B cell (primary cell): ENCODE results near the gene MTF1. TPM values are rescaled to one million over a fixed set of nuclear protein-coding genes. Genes with fewer than 3 reads are reported as not detected.

Source experiments
- ATAC-seq: fragments of 200-7000 bp; cut with Tn5 transposase; one replicate; pipeline ENCODE4 v1.10.0; 2021; ENCODE audit warnings: low read depth, mild to moderate bottlenecking, moderate number of reproducible peaks, moderate library complexity
- CTCF ChIA-PET: fragments of 350-600 bp; sonication (Branson Sonifier 250); formaldehyde crosslinking; loops from one replicate; lab custom pipeline; 2021; ENCODE audit warnings: antibody characterized with exemption, inconsistent platforms; lab: Charles Lee
- POLR2A ChIA-PET: fragments of 350-600 bp; sonication (Branson Sonifier 250); formaldehyde crosslinking; loops from one replicate; lab custom pipeline; 2021; ENCODE audit warnings: antibody characterized with exemption; lab: Charles Lee
- DNase-seq: peaks from one replicate; pipeline ENCODE4 v3.0.0; 2013
- H2AFZ ChIP-seq: 2 replicates; pipeline ENCODE4 v1.6.1; 2012; ENCODE audit warnings: mild to moderate bottlenecking, low read depth, low read length; ENCODE audit not compliant: insufficient read depth, poor library complexity, severe bottlenecking
- H3K27ac ChIP-seq, 2 donors: 1 replicate in 1 of 2; 2 replicates in 1 of 2; pipeline ENCODE4 v1.5.1; 2012 to 2013; ENCODE audit warnings: low read length in 2 of 2, mild to moderate bottlenecking in 2 of 2, moderate library complexity in 1 of 2
- H3K27me3 ChIP-seq, 4 experiments: fragments of 200-600 bp in 1 of 4; sonication (generic) in 1 of 4; replicated peaks in 1 of 4; 1 replicate in 2 of 4; 2 replicates in 2 of 4; pipeline versions ENCODE4 v1.6.1 to v1.7.0; 2013 to 2016; ENCODE audit warnings: low read length in 3 of 4, mild to moderate bottlenecking in 2 of 4, mixed read lengths in 1 of 4, moderate library complexity in 1 of 4; ENCODE audit not compliant: insufficient read depth in 4 of 4, control insufficient read depth in 3 of 4; ENCODE audit errors: control extremely low read depth in 1 of 4
- H3K36me3 ChIP-seq, 2 experiments: replicated peaks in 1 of 2; 1 replicate in 1 of 2; 2 replicates in 1 of 2; pipeline versions ENCODE4 v1.6.1 to v1.7.1; 2013; ENCODE audit warnings: low read length in 1 of 2; ENCODE audit not compliant: insufficient read depth in 2 of 2, control insufficient read depth in 1 of 2; ENCODE audit errors: control extremely low read depth in 1 of 2, extremely low read depth in 1 of 2
- H3K4me1 ChIP-seq, 2 donors: fragments of 200-600 bp in 1 of 2; sonication (generic) in 1 of 2; 1 replicate in 1 of 2; 2 replicates in 1 of 2; pipeline versions ENCODE4 v1.5.1 to v1.6.1; 2013 to 2017; ENCODE audit warnings: low read length in 2 of 2; ENCODE audit not compliant: control insufficient read depth in 2 of 2, insufficient read depth in 2 of 2
- H3K4me2 ChIP-seq: replicated peaks from 2 replicates; pipeline ENCODE3; 2012; ENCODE audit warnings: mild to moderate bottlenecking, low read depth, low read length; ENCODE audit not compliant: poor library complexity, severe bottlenecking
- H3K4me3 ChIP-seq, 5 experiments: fragments of 200-600 bp in 1 of 5; sonication (generic) in 1 of 5; 1 replicate in 3 of 5; 2 replicates in 2 of 5; pipeline versions ENCODE4 v1.5.1 to v1.7.0; 2011 to 2016; ENCODE audit warnings: low read length in 4 of 5, mild to moderate bottlenecking in 4 of 5, low read depth in 2 of 5, control low read depth in 1 of 5, moderate library complexity in 1 of 5; ENCODE audit not compliant: insufficient read depth in 1 of 5; ENCODE audit errors: control extremely low read depth in 1 of 5, extremely low read depth in 1 of 5
- H3K79me2 ChIP-seq: fragments of 200-600 bp; sonication (generic); one replicate; pipeline ENCODE4 v1.6.0; 2016; ENCODE audit warnings: low read length; ENCODE audit not compliant: control insufficient read depth, insufficient read depth
- H3K9ac ChIP-seq: fragments of 200-600 bp; sonication (generic); 2 replicates; pipeline ENCODE4 v1.6.1; 2017; ENCODE audit warnings: mild to moderate bottlenecking, low read length, moderate library complexity
- H3K9me3 ChIP-seq, 3 donors: one replicate each; pipeline versions ENCODE4 v1.6.1 to v1.7.1; 2013; ENCODE audit warnings: low read length in 2 of 3; ENCODE audit not compliant: control insufficient read depth in 2 of 3, insufficient read depth in 1 of 3; ENCODE audit errors: control extremely low read depth in 1 of 3
- H4K20me1 ChIP-seq: 2 replicates; pipeline ENCODE4 v1.6.0; 2012; ENCODE audit warnings: mild to moderate bottlenecking, low read length; ENCODE audit not compliant: insufficient read depth, control insufficient read depth, poor library complexity, severe bottlenecking
- H3K27ac Mint-ChIP-seq: one replicate; pipeline ENCODE4 v1.8.0; 2021; ENCODE audit warnings: mixed read lengths
- H3K27me3 Mint-ChIP-seq: one replicate; pipeline ENCODE4 v1.8.0; 2021; ENCODE audit warnings: mixed read lengths
- H3K4me1 Mint-ChIP-seq: one replicate; pipeline ENCODE4 v1.8.0; 2021; ENCODE audit warnings: mixed read lengths
- H3K4me3 Mint-ChIP-seq: one replicate; pipeline ENCODE4 v1.8.0; 2021; ENCODE audit warnings: mixed read lengths
- H3K9me3 Mint-ChIP-seq: one replicate; pipeline ENCODE4 v1.8.0; 2022; ENCODE audit warnings: mixed read lengths; ENCODE audit not compliant: insufficient read depth
- EZH2 ChIP-seq: IDR thresholded peaks from 2 replicates; pipeline ENCODE4 v1.6.1; 2012; ENCODE audit warnings: borderline replicate concordance, low read depth, mild to moderate bottlenecking, moderate library complexity, low read length; ENCODE audit not compliant: insufficient read depth, poor library complexity, severe bottlenecking
- WGBS: methylation state at CpG from one replicate; pipeline ENCODE4 v1.1.5; 2013; ENCODE audit warnings: missing lambda C conversion rate; ENCODE audit not compliant: insufficient coverage; 5-methylcytosine and 5-hydroxymethylcytosine counted together
- intact Hi-C: fragments of 100-400 bp; cut with micrococcal nuclease; formaldehyde crosslinking; loops from one replicate; pipeline ENCODE4 v1.10.0; 2022
- polyA plus RNA-seq: library from polyadenylated mRNA; depleted of rRNA; stranded (reverse); fragments of >200 nt; gene quantifications from 2 replicates; pipeline ENCODE4 v1.2.3, GENCODE V29; 2012
- total RNA-seq, 2 donors: library from RNA; stranded (reverse); fragments of 120-200 nt in 1 of 2; gene quantifications; 1 replicate in 1 of 2; 2 replicates in 1 of 2; pipeline versions ENCODE4 v1.2.3 to v1.2.4, GENCODE V29; 2013 to 2022
- TF ChIP-seq, protein P1 (sequence below): fragments of 200-600 bp; IDR thresholded peaks from one replicate; pipeline ENCODE4 v1.8.0; 2022; ENCODE audit warnings: antibody characterized with exemption, mild to moderate bottlenecking

MTF1 gene
- total and polyA plus RNA-seq, 2 donors (not counting 1 experiment from before 2014, with no cell fraction given), result 6.2 to 36.7 TPM

DNA sequence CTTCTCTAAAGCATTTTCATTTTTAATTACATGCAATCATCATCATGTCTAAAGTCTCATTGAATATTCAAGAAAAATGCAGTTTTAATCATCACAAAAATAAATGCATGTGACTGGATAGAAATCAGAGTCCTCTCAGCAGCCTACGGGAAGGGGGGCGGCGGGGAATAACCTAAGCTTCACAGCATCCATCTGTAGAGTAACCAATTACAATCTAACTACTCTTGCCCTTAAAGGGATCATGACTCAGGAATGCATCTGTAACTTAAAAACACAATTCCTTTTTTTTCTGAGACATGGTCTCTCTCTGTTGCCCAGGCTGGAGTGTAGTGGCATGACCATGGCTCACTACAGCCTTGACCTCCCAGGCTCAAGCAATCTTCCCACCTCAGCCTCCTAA, 22.6 kb downstream of the MTF1 start:
- H3K27ac Mint-ChIP-seq, result no peak overlapping the region
- H3K36me3 ChIP-seq, result peaks cover 28 to 78% of the 10 kb centered on the region in 2 experiments
- ATAC-seq (no peak), DNase-seq (no peak)
- no peaks in the 10 kb centered on the region for H3K9me3 ChIP-seq
- H3K9ac ChIP-seq, result no peak overlapping the region
- no peak overlapping the region for H3K4me3 Mint-ChIP-seq
- peaks cover 9% of the 10 kb centered on the region for H4K20me1 ChIP-seq
- intact Hi-C loops, result no loop called here
- WGBS, result 62% methylated on average over 3 of the region's 3 CpGs
- no peaks in the 10 kb centered on the region for H3K27me3 ChIP-seq
- H3K4me1 Mint-ChIP-seq, result peaks cover 2% of the 10 kb centered on the region
- ChIA-PET POLR2A (no interaction called here), CTCF (interaction anchor here (0.7 kb wide), 1 partner anchor 17 kb away, joined by 3 read pairs; no protein-coding TSS in a partner anchor)
- H3K4me2 ChIP-seq, result no peak overlapping the region
- H3K27ac ChIP-seq, result no peak overlapping the region
- H3K27me3 Mint-ChIP-seq, result no peaks in the 10 kb centered on the region
- peaks cover 22% of the 10 kb centered on the region for H3K79me2 ChIP-seq
- H3K4me1 ChIP-seq, result no peaks in the 10 kb centered on the region
- H2AFZ ChIP-seq, result no peak overlapping the region
- H3K9me3 Mint-ChIP-seq, result no peaks in the 10 kb centered on the region
- TF ChIP-seq EZH2, result no peak
- TF ChIP-seq, protein P1, sequence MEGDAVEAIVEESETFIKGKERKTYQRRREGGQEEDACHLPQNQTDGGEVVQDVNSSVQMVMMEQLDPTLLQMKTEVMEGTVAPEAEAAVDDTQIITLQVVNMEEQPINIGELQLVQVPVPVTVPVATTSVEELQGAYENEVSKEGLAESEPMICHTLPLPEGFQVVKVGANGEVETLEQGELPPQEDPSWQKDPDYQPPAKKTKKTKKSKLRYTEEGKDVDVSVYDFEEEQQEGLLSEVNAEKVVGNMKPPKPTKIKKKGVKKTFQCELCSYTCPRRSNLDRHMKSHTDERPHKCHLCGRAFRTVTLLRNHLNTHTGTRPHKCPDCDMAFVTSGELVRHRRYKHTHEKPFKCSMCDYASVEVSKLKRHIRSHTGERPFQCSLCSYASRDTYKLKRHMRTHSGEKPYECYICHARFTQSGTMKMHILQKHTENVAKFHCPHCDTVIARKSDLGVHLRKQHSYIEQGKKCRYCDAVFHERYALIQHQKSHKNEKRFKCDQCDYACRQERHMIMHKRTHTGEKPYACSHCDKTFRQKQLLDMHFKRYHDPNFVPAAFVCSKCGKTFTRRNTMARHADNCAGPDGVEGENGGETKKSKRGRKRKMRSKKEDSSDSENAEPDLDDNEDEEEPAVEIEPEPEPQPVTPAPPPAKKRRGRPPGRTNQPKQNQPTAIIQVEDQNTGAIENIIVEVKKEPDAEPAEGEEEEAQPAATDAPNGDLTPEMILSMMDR, result no peak
- H3K4me3 ChIP-seq, result no peak overlapping the region

DNA sequence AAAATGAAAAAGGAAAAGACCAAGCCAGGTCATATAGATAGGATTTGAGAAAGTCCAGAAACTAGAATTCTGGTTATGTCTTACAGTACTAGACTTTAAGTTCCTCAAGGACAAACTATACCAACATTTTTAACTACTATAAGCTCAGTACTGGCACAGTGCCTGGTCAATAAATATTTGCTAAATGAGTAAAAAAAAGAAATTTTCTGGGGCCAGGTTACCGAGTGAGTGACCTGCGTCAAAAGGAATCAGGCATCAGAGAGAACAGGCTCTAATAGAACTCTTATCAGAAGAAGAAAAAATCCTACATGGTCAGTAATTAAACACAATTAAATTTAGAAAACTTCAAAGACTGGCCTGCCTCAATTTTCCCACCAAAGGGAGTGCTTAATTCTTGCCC, 27.6 kb downstream of the MTF1 start:
- Mint-ChIP-seq H3K4me3 (no peak overlapping the region), H3K27me3 (no peaks in the 10 kb centered on the region), H3K27ac (no peak overlapping the region), H3K4me1 (no peaks in the 10 kb centered on the region), H3K9me3 (no peaks in the 10 kb centered on the region)
- no peaks in the 10 kb centered on the region for H3K4me1 ChIP-seq
- 100% methylated on average over 2 of the region's 2 CpGs for WGBS
- ATAC-seq (no peak), DNase-seq (no peak)
- no peaks in the 10 kb centered on the region for H3K9me3 ChIP-seq
- ChIA-PET POLR2A (no interaction called here), CTCF (interaction anchor here (0.7 kb wide), 1 partner anchor 28 kb away, joined by 3 read pairs; no protein-coding TSS in a partner anchor)
- no peaks in the 10 kb centered on the region for H3K27me3 ChIP-seq
- H3K79me2 ChIP-seq, result peaks cover 5% of the 10 kb centered on the region
- no peak overlapping the region for H2AFZ ChIP-seq
- H3K4me2 ChIP-seq, result no peak overlapping the region
- TF ChIP-seq, protein P1, result no peak
- no peak for TF ChIP-seq EZH2
- no peak overlapping the region for H3K9ac ChIP-seq
- no peak overlapping the region for H3K27ac ChIP-seq
- H4K20me1 ChIP-seq, result no peaks in the 10 kb centered on the region
- H3K36me3 ChIP-seq, result peaks cover 21 to 63% of the 10 kb centered on the region in 2 experiments
- no peak overlapping the region for H3K4me3 ChIP-seq
- intact Hi-C loops, result no loop called here
